ENCODE measurements around the gene ANGPTL4.
"Not testable (repeated sequence)": the region's sequence is repeated elsewhere in the genome, so short reads cannot be mapped to it uniquely, and the experiment has no call there.

Gene ANGPTL4

GRCh38 chr19:8401981-8402411, 38.0 kb downstream of the ANGPTL4 start:
- no peak overlapping the region for H3K4me3 ChIP-seq (ENCODE audit: insufficient read depth, low read depth, low read length)
- no peaks in the 10 kb centered on the region for H3K27me3 ChIP-seq (ENCODE audit: control insufficient read depth, insufficient read depth, low read length, poor library complexity, severe bottlenecking)
- peaks cover 3% of the 10 kb centered on the region for H3K4me1 ChIP-seq (ENCODE audit: control insufficient read depth, insufficient read depth, low read length)
- H3K9me3 ChIP-seq (ENCODE audit: control insufficient read depth, low read length) = no peaks in the 10 kb centered on the region
- H3K36me3 ChIP-seq (ENCODE audit: control insufficient read depth, insufficient read depth, low read length) = peaks cover 15% of the 10 kb centered on the region
- 95 to 97% methylated on average over 21 of the region's 21 CpGs for WGBS, 2 experiments
- no peak overlapping the region for H3K27ac ChIP-seq (ENCODE audit: insufficient read depth, low read depth, low read length, poor library complexity, severe bottlenecking)

GRCh38 chr19:8403098-8403819, 39.3 kb downstream of the ANGPTL4 start:
- no peak overlapping the region for H3K4me3 ChIP-seq (ENCODE audit: insufficient read depth, low read depth, low read length)
- H3K27ac ChIP-seq (ENCODE audit: insufficient read depth, low read depth, low read length, poor library complexity, severe bottlenecking) = no peak overlapping the region
- no peaks in the 10 kb centered on the region for H3K4me1 ChIP-seq (ENCODE audit: control insufficient read depth, insufficient read depth, low read length)
- peaks cover 15% of the 10 kb centered on the region for H3K36me3 ChIP-seq (ENCODE audit: control insufficient read depth, insufficient read depth, low read length)
- no peaks in the 10 kb centered on the region for H3K27me3 ChIP-seq (ENCODE audit: control insufficient read depth, insufficient read depth, low read length, poor library complexity, severe bottlenecking)
- WGBS, 2 experiments = 95% methylated on average over 44 of the region's 44 CpGs
- no peaks in the 10 kb centered on the region for H3K9me3 ChIP-seq (ENCODE audit: control insufficient read depth, low read length)

- Histone ChIP-seq H3K27me3 (ENCODE audit: control insufficient read depth, insufficient read depth, low read length, poor library complexity, severe bottlenecking) (no peaks in the 10 kb centered on the region), H3K36me3 (ENCODE audit: control insufficient read depth, insufficient read depth, low read length) (peaks cover 15% of the 10 kb centered on the region), H3K27ac (ENCODE audit: insufficient read depth, low read depth, low read length, poor library complexity, severe bottlenecking) (no peak overlapping the region), H3K4me3 (ENCODE audit: insufficient read depth, low read depth, low read length) (no peak overlapping the region), H3K4me1 (ENCODE audit: control insufficient read depth, insufficient read depth, low read length) (no peaks in the 10 kb centered on the region), H3K9me3 (ENCODE audit: control insufficient read depth, low read length) (no peaks in the 10 kb centered on the region)
- 89 to 92% methylated on average over 24 of the region's 24 CpGs for WGBS, 2 experiments
Measured at GRCh38 chr19:8403820-8404109, 39.8 kb downstream of the ANGPTL4 start.

GRCh38 chr19:8404391-8405151, 40.6 kb downstream of the ANGPTL4 start:
- no peak overlapping the region for H3K4me3 ChIP-seq (ENCODE audit: insufficient read depth, low read depth, low read length)
- no peaks in the 10 kb centered on the region for H3K4me1 ChIP-seq (ENCODE audit: control insufficient read depth, insufficient read depth, low read length)
- peaks cover 15% of the 10 kb centered on the region for H3K36me3 ChIP-seq (ENCODE audit: control insufficient read depth, insufficient read depth, low read length)
- H3K27me3 ChIP-seq (ENCODE audit: control insufficient read depth, insufficient read depth, low read length, poor library complexity, severe bottlenecking) = no peaks in the 10 kb centered on the region
- no peak overlapping the region for H3K27ac ChIP-seq (ENCODE audit: insufficient read depth, low read depth, low read length, poor library complexity, severe bottlenecking)
- no peaks in the 10 kb centered on the region for H3K9me3 ChIP-seq (ENCODE audit: control insufficient read depth, low read length)
- WGBS, 2 experiments = 95 to 96% methylated on average over 18 of the region's 18 CpGs

- H3K27me3 ChIP-seq (ENCODE audit: control insufficient read depth, insufficient read depth, low read length, poor library complexity, severe bottlenecking); H3K36me3 ChIP-seq (ENCODE audit: control insufficient read depth, insufficient read depth, low read length); H3K27ac ChIP-seq (ENCODE audit: insufficient read depth, low read depth, low read length, poor library complexity, severe bottlenecking); H3K4me1 ChIP-seq (ENCODE audit: control insufficient read depth, insufficient read depth, low read length); H3K9me3 ChIP-seq (ENCODE audit: control insufficient read depth, low read length); H3K4me3 ChIP-seq (ENCODE audit: insufficient read depth, low read depth, low read length): not testable (repeated sequence)
- WGBS, 2 experiments = 90 to 91% methylated on average over 13 of the region's 13 CpGs
Measured at GRCh38 chr19:8410718-8411117, 46.8 kb downstream of the ANGPTL4 start.

GRCh38 chr19:8412783-8413628, 49.1 kb downstream of the ANGPTL4 start, which contains the start of gene MARCHF2:
Gene MARCHF2, plus strand, starts transcription at chr19:8413305. Its CDS starts 8,536 bp downstream, at chr19:8421841.
- no peak within 1 kb of the TSS for H3K27ac ChIP-seq (ENCODE audit: insufficient read depth, low read depth, low read length, poor library complexity, severe bottlenecking)
- H3K4me3 ChIP-seq (ENCODE audit: insufficient read depth, low read depth, low read length) = peak within 1 kb of the TSS; percentile 73
- H3K27me3 ChIP-seq (ENCODE audit: control insufficient read depth, insufficient read depth, low read length, poor library complexity, severe bottlenecking) = peaks cover 8% of the 10 kb centered on the region
- no peaks in the 10 kb centered on the region for H3K9me3 ChIP-seq (ENCODE audit: control insufficient read depth, low read length)
- H3K4me1 ChIP-seq (ENCODE audit: control insufficient read depth, insufficient read depth, low read length) = no peaks in the 10 kb centered on the region
- no peaks in the 10 kb centered on the region for H3K36me3 ChIP-seq (ENCODE audit: control insufficient read depth, insufficient read depth, low read length)
- WGBS, 2 experiments = 7 to 8% methylated on average over 89 of the region's 89 CpGs

- Histone ChIP-seq H3K36me3 (ENCODE audit: control insufficient read depth, insufficient read depth, low read length) (no peaks in the 10 kb centered on the region), H3K9me3 (ENCODE audit: control insufficient read depth, low read length) (no peaks in the 10 kb centered on the region), H3K4me3 (ENCODE audit: insufficient read depth, low read depth, low read length) (peak overlapping the region; percentile 73), H3K27ac (ENCODE audit: insufficient read depth, low read depth, low read length, poor library complexity, severe bottlenecking) (no peak overlapping the region), H3K27me3 (ENCODE audit: control insufficient read depth, insufficient read depth, low read length, poor library complexity, severe bottlenecking) (peaks cover 8% of the 10 kb centered on the region), H3K4me1 (ENCODE audit: control insufficient read depth, insufficient read depth, low read length) (no peaks in the 10 kb centered on the region)
- 40 to 42% methylated on average over 3 of the region's 3 CpGs for WGBS, 2 experiments
Measured at GRCh38 chr19:8413629-8413995, 49.7 kb downstream of the ANGPTL4 start.

GRCh38 chr19:8416796-8417195, 52.8 kb downstream of the ANGPTL4 start:
- Histone ChIP-seq H3K27ac (ENCODE audit: insufficient read depth, low read depth, low read length, poor library complexity, severe bottlenecking) (no peak overlapping the region), H3K36me3 (ENCODE audit: control insufficient read depth, insufficient read depth, low read length) (no peaks in the 10 kb centered on the region), H3K9me3 (ENCODE audit: control insufficient read depth, low read length) (no peaks in the 10 kb centered on the region), H3K4me1 (ENCODE audit: control insufficient read depth, insufficient read depth, low read length) (no peaks in the 10 kb centered on the region), H3K4me3 (ENCODE audit: insufficient read depth, low read depth, low read length) (no peak overlapping the region), H3K27me3 (ENCODE audit: control insufficient read depth, insufficient read depth, low read length, poor library complexity, severe bottlenecking) (peaks cover 8% of the 10 kb centered on the region)
- WGBS, 2 experiments = 84 to 87% methylated on average over 4 of the region's 4 CpGs

- H3K4me1 ChIP-seq (ENCODE audit: control insufficient read depth, insufficient read depth, low read length) = no peaks in the 10 kb centered on the region
- H3K27ac ChIP-seq (ENCODE audit: insufficient read depth, low read depth, low read length, poor library complexity, severe bottlenecking) = no peak overlapping the region
- no peaks in the 10 kb centered on the region for H3K36me3 ChIP-seq (ENCODE audit: control insufficient read depth, insufficient read depth, low read length)
- H3K27me3 ChIP-seq (ENCODE audit: control insufficient read depth, insufficient read depth, low read length, poor library complexity, severe bottlenecking) = no peaks in the 10 kb centered on the region
- WGBS, 2 experiments = 95 to 96% methylated on average over 28 of the region's 28 CpGs
- no peaks in the 10 kb centered on the region for H3K9me3 ChIP-seq (ENCODE audit: control insufficient read depth, low read length)
- no peak overlapping the region for H3K4me3 ChIP-seq (ENCODE audit: insufficient read depth, low read depth, low read length)
Measured at GRCh38 chr19:8421484-8422461, 57.8 kb downstream of the ANGPTL4 start.

Data from ectodermal cell (in vitro differentiated cells).